Duodenal mucosa (tissue), 2 donors: Measurements from ENCODE around the gene LCOR.

Source experiments
- H3K27ac ChIP-seq: one replicate; pipeline ENCODE4 v1.7.0; 2013; ENCODE audit warnings: low read depth, low read length
- H3K27me3 ChIP-seq, 2 donors: one replicate each; pipeline ENCODE4 v1.7.0; 2013; ENCODE audit warnings: low read length in 2 of 2, control low read depth in 1 of 2; ENCODE audit not compliant: insufficient read depth in 2 of 2, control insufficient read depth in 1 of 2
- H3K36me3 ChIP-seq, 2 donors: one replicate each; pipeline ENCODE4 v1.7.0; 2013; ENCODE audit warnings: low read length in 2 of 2, control low read depth in 1 of 2; ENCODE audit not compliant: insufficient read depth in 2 of 2, control insufficient read depth in 1 of 2
- H3K4me1 ChIP-seq, 2 donors: one replicate each; pipeline ENCODE4 v1.7.0; 2013; ENCODE audit warnings: low read length in 2 of 2, control low read depth in 1 of 2; ENCODE audit not compliant: insufficient read depth in 2 of 2, control insufficient read depth in 1 of 2
- H3K4me3 ChIP-seq, 2 donors: one replicate each; pipeline ENCODE4 v1.7.0; 2013; ENCODE audit warnings: low read length in 2 of 2, low read depth in 1 of 2
- H3K9ac ChIP-seq, 2 donors: one replicate each; pipeline ENCODE4 v1.7.0; 2013; ENCODE audit warnings: low read length in 2 of 2, low read depth in 1 of 2
- H3K9me3 ChIP-seq, 2 donors: one replicate each; pipeline ENCODE4 v1.7.0; 2013; ENCODE audit warnings: low read length in 2 of 2, control low read depth in 1 of 2; ENCODE audit not compliant: control insufficient read depth in 1 of 2

The LCOR gene

GRCh38 chr10:96978621-96979154 lies 146.6 kb downstream of the LCOR start:
- Histone ChIP-seq H3K9ac (no peak overlapping the region), H3K36me3 (peaks cover 17 to 22% of the 10 kb centered on the region in 2 donors), H3K9me3 (no peaks in the 10 kb centered on the region), H3K4me1 (peaks cover 17 to 40% of the 10 kb centered on the region in 2 donors), H3K4me3 (no peak overlapping the region), H3K27ac (no peak overlapping the region), H3K27me3 (no peaks in the 10 kb centered on the region)

GRCh38 chr10:96982149-96982930 lies 150.2 kb downstream of the LCOR start:
- Histone ChIP-seq H3K4me3 (no peak overlapping the region), H3K27ac (no peak overlapping the region), H3K4me1 (peaks cover 0 to 13% of the 10 kb centered on the region in 2 donors), H3K9me3 (no peaks in the 10 kb centered on the region), H3K9ac (no peak overlapping the region), H3K36me3 (peaks cover 17 to 22% of the 10 kb centered on the region in 2 donors), H3K27me3 (no peaks in the 10 kb centered on the region)

- peaks cover 17 to 22% of the 10 kb centered on the region in 2 donors for H3K36me3 ChIP-seq
- H3K27me3 ChIP-seq = no peaks in the 10 kb centered on the region
- H3K4me3 ChIP-seq = no peak overlapping the region
- H3K9me3 ChIP-seq = no peaks in the 10 kb centered on the region
- peaks cover 0 to 3% of the 10 kb centered on the region in 2 donors for H3K4me1 ChIP-seq
- H3K27ac ChIP-seq = no peak overlapping the region
- H3K9ac ChIP-seq = no peak overlapping the region
These were observed 152.5 kb downstream of the LCOR start for GRCh38 chr10:96984541-96985131.

GRCh38 chr10:96986200-96986856 lies 154.2 kb downstream of the LCOR start:
- H3K4me1 ChIP-seq = peaks cover 0 to 3% of the 10 kb centered on the region in 2 donors
- H3K9ac ChIP-seq = no peak overlapping the region

GRCh38 chr10:96987141-96987841 lies 155.2 kb downstream of the LCOR start:
- peaks cover 5% of the 10 kb centered on the region in 2 donors for H3K36me3 ChIP-seq
- H3K9me3 ChIP-seq = no peaks in the 10 kb centered on the region
- H3K4me3 ChIP-seq = no peak overlapping the region
- no peak overlapping the region for H3K27ac ChIP-seq
- H3K4me1 ChIP-seq = peaks cover 2 to 4% of the 10 kb centered on the region in 2 donors
- no peak overlapping the region for H3K9ac ChIP-seq
- H3K27me3 ChIP-seq = no peaks in the 10 kb centered on the region

More at GRCh38 chr10:96986200-96986856, 154.2 kb downstream of the LCOR start:
- Histone ChIP-seq H3K4me3 (no peak overlapping the region), H3K27ac (no peak overlapping the region), H3K9me3 (no peaks in the 10 kb centered on the region), H3K27me3 (no peaks in the 10 kb centered on the region), H3K36me3 (peaks cover 14 to 15% of the 10 kb centered on the region in 2 donors)

- Histone ChIP-seq H3K36me3 (peaks cover 0 to under 1% of the 10 kb centered on the region in 2 donors), H3K27me3 (no peaks in the 10 kb centered on the region)
These were observed 155.7 kb downstream of the LCOR start for GRCh38 chr10:96987842-96988175.

GRCh38 chr10:96988426-96988825 lies 156.3 kb downstream of the LCOR start:
- H3K4me1 ChIP-seq = peaks cover 11 to 13% of the 10 kb centered on the region in 2 donors
- H3K27ac ChIP-seq = no peak overlapping the region
- no peaks in the 10 kb centered on the region for H3K9me3 ChIP-seq
- H3K36me3 ChIP-seq = no peaks in the 10 kb centered on the region
- H3K4me3 ChIP-seq = no peak overlapping the region
- H3K9ac ChIP-seq = no peak overlapping the region
- H3K27me3 ChIP-seq = no peaks in the 10 kb centered on the region

More at GRCh38 chr10:96987842-96988175, 155.7 kb downstream of the LCOR start:
- Histone ChIP-seq H3K4me3 (no peak overlapping the region), H3K27ac (no peak overlapping the region), H3K9ac (no peak overlapping the region), H3K9me3 (no peaks in the 10 kb centered on the region), H3K4me1 (peaks cover 7 to 10% of the 10 kb centered on the region in 2 donors)

GRCh38 chr10:96991313-96991841 lies 159.3 kb downstream of the LCOR start:
- H3K4me3 ChIP-seq = no peak overlapping the region
- H3K27me3 ChIP-seq = no peaks in the 10 kb centered on the region
- no peaks in the 10 kb centered on the region for H3K36me3 ChIP-seq
- H3K4me1 ChIP-seq = peaks cover 11 to 13% of the 10 kb centered on the region in 2 donors
- H3K27ac ChIP-seq = no peak overlapping the region
- no peaks in the 10 kb centered on the region for H3K9me3 ChIP-seq
- H3K9ac ChIP-seq = no peak overlapping the region

- H3K4me3 ChIP-seq = no peak overlapping the region
- peaks cover 13 to 18% of the 10 kb centered on the region in 2 donors for H3K4me1 ChIP-seq
- H3K27me3 ChIP-seq = no peaks in the 10 kb centered on the region
- H3K9me3 ChIP-seq = no peaks in the 10 kb centered on the region
- no peaks in the 10 kb centered on the region for H3K36me3 ChIP-seq
- no peak overlapping the region for H3K9ac ChIP-seq
- no peak overlapping the region for H3K27ac ChIP-seq
These were observed 160.6 kb downstream of the LCOR start for GRCh38 chr10:96992721-96993120.
